K562 (cell line): Measurements from ENCODE around the gene TAF3. TPM values are rescaled to one million over a fixed set of nuclear protein-coding genes. Genes with fewer than 3 reads are reported as not detected.

Source experiments
- ATAC-seq: fragments of 200-7000 bp; cut with Tn5 transposase; 3 replicates; pipeline ENCODE4 v1.9.1; 2020; ENCODE audit warnings: moderate library complexity
- BruUV-seq: library from RNA; stranded (reverse); fragments of 400-500 nt; replicated peaks from 2 replicates; lab custom pipeline; 2021; lab: Mats Ljungman, UMichigan
- CTCF ChIA-PET: fragments of 300-600 bp; formaldehyde crosslinking; extraction: SDS; loops from one replicate; lab custom pipeline; 2021; ENCODE audit warnings: low intra/inter-chr PET ratio; lab: Yijun Ruan, JAX
- POLR2A ChIA-PET: fragments of 300-600, 350-650 bp; sonication (Branson Sonifier 250); formaldehyde crosslinking; extraction: SDS; loops from one replicate; lab custom pipeline; 2021; ENCODE audit warnings: antibody characterized with exemption, inconsistent platforms; lab: Yijun Ruan, JAX
- DNase-seq, 4 experiments: peaks; one replicate each; pipeline versions ENCODE4 v3.0.0 to v3.0.0-alpha.2; 2011 to 2018; ENCODE audit warnings: low spot score in 3 of 4, mixed read lengths in 3 of 4; ENCODE audit errors: extremely low read depth in 1 of 4
- FAIRE-seq: peaks from 2 replicates; lab custom pipeline; 2011; peaks lifted over from hg19 to GRCh38; lab: Jason Lieb, UNC
- H2AFZ ChIP-seq: 2 replicates; pipeline ENCODE4 v1.6.0; 2011; ENCODE audit warnings: low read depth, low read length, control low read depth, inconsistent platforms
- H3K27ac ChIP-seq: fragments of 200-600 bp; 3 replicates; pipeline ENCODE4 v1.8.0; 2011; ENCODE audit warnings: low read depth, mild to moderate bottlenecking, control low read depth, inconsistent platforms, low read length, moderate library complexity, mixed read lengths; ENCODE audit errors: extremely low read depth
- H3K27me3 ChIP-seq, 2 experiments: fragments of 300-600 bp in 1 of 2; 2 replicates in 1 of 2; 3 replicates in 1 of 2; pipeline versions ENCODE4 v1.6.0 to v1.8.0; 2011; ENCODE audit warnings: inconsistent platforms in 2 of 2, low read length in 2 of 2, mild to moderate bottlenecking in 1 of 2, mixed read lengths in 1 of 2, moderate library complexity in 1 of 2; ENCODE audit not compliant: control insufficient read depth in 2 of 2, insufficient read depth in 2 of 2
- H3K36me3 ChIP-seq: fragments of 300-600 bp; 3 replicates; pipeline ENCODE4 v1.8.0; 2011; ENCODE audit warnings: mild to moderate bottlenecking, low read length, inconsistent platforms; ENCODE audit not compliant: control insufficient read depth, insufficient read depth
- H3K4me1 ChIP-seq, 2 experiments: fragments of 200-600 bp in 1 of 2; replicated peaks in 1 of 2; 2 replicates in 1 of 2; 3 replicates in 1 of 2; pipeline versions ENCODE4 v1.5.1 to v1.8.0; 2011; ENCODE audit warnings: inconsistent platforms in 2 of 2, low read length in 2 of 2, mild to moderate bottlenecking in 1 of 2, mixed read lengths in 1 of 2, moderate library complexity in 1 of 2; ENCODE audit not compliant: control insufficient read depth in 2 of 2, insufficient read depth in 2 of 2
- H3K4me2 ChIP-seq: 2 replicates; pipeline ENCODE4 v1.6.1; 2011; ENCODE audit warnings: low read length, control low read depth, inconsistent platforms, mixed read lengths; ENCODE audit not compliant: insufficient read depth
- H3K4me3 ChIP-seq: fragments of 200-600 bp; sonication (generic), shearing (Covaris generic); 2 replicates; pipeline ENCODE4 v1.5.1; 2016; ENCODE audit warnings: control low read depth, inconsistent platforms
- H3K79me2 ChIP-seq: fragments of 200-600 bp; 3 replicates; pipeline ENCODE4 v1.8.0; 2011; ENCODE audit warnings: low read length, inconsistent platforms; ENCODE audit not compliant: control insufficient read depth, insufficient read depth
- H3K9ac ChIP-seq, 2 experiments: 2 replicates each; pipeline versions ENCODE4 v1.6.0 to v1.6.1; 2011; ENCODE audit warnings: low read depth in 2 of 2, low read length in 2 of 2, control low read depth in 1 of 2, inconsistent platforms in 1 of 2, mild to moderate bottlenecking in 1 of 2, mixed read lengths in 1 of 2; ENCODE audit not compliant: insufficient read depth in 1 of 2
- H3K9me1 ChIP-seq: one replicate; pipeline ENCODE4 v1.6.0; 2011; ENCODE audit warnings: inconsistent platforms, mild to moderate bottlenecking, low read length, moderate library complexity; ENCODE audit not compliant: control insufficient read depth, insufficient read depth
- H3K9me3 ChIP-seq: replicated peaks from 2 replicates; pipeline ENCODE4 v1.5.1; 2011; ENCODE audit warnings: low read depth, low read length, inconsistent platforms; ENCODE audit not compliant: control insufficient read depth, insufficient read depth
- H4K20me1 ChIP-seq: replicated peaks from 2 replicates; pipeline ENCODE4 v1.6.1; 2011; ENCODE audit warnings: low read length, inconsistent platforms, mixed read lengths; ENCODE audit not compliant: control insufficient read depth, insufficient read depth
- ELF1 ChIP-seq: fragments of 200-800 bp; sonication (Bioruptor generic); IDR thresholded peaks from 2 replicates; pipeline ENCODE4 v1.6.1; 2016; ENCODE audit warnings: missing genetic modification characterization, missing compliant biosample characterization
- MEIS2 ChIP-seq: fragments of 450-650 bp; IDR thresholded peaks from 2 replicates; pipeline ENCODE4 v1.6.1; 2014; ENCODE audit warnings: mild to moderate bottlenecking; ENCODE audit not compliant: partially characterized antibody
- MTA1 ChIP-seq: fragments of 450-650 bp; IDR thresholded peaks from 2 replicates; pipeline ENCODE4 v1.6.1; 2017; ENCODE audit warnings: borderline replicate concordance
- NFATC3 ChIP-seq: fragments of 450-650 bp; IDR thresholded peaks from 2 replicates; pipeline ENCODE4 v1.6.1; 2017; ENCODE audit warnings: mild to moderate bottlenecking
- PHB2 ChIP-seq: fragments of 450-650 bp; IDR thresholded peaks from 2 replicates; pipeline ENCODE4 v1.6.1; 2017; ENCODE audit warnings: low read depth
- SIN3B ChIP-seq: fragments of 450-650 bp; IDR thresholded peaks from 2 replicates; pipeline ENCODE4 v1.6.1; 2017; ENCODE audit warnings: low read depth, mild to moderate bottlenecking, moderate library complexity
- ZNF263 ChIP-seq: sonication (generic); formaldehyde crosslinking; IDR thresholded peaks from 2 replicates; pipeline ENCODE4 v1.8.0; 2022; ENCODE audit warnings: mild to moderate bottlenecking, missing genetic modification reagents, borderline replicate concordance
- ZNF316 ChIP-seq: fragments of 450-650 bp; IDR thresholded peaks from 2 replicates; pipeline ENCODE4 v1.6.1; 2016
- ZNF668 ChIP-seq: fragments of 250-450 bp; sonication (Bioruptor Pico); IDR thresholded peaks from 2 replicates; pipeline ENCODE4 v1.8.0; 2022; ENCODE audit warnings: mild to moderate bottlenecking, inconsistent platforms
- WGBS: fragments of 100-300 bp; shearing (Covaris generic); methylation state at CpG from one replicate; pipeline ENCODE4 v1.1.6; 2016; ENCODE audit warnings: low coverage, mixed read lengths; ENCODE audit not compliant: insufficient coverage; ENCODE audit errors: missing lambda C conversion rate; 5-methylcytosine and 5-hydroxymethylcytosine counted together
- in situ Hi-C: fragments of 300-500 bp; cut with MboI; formaldehyde crosslinking; loops from 4 replicates; pipeline ENCODE4 v1.15.0; 2018; ENCODE audit warnings: inconsistent platforms, mixed read lengths
- intact Hi-C: fragments of 100-400 bp; cut with micrococcal nuclease; formaldehyde crosslinking; loops from 2 replicates; pipeline ENCODE4 v1.14.2; 2022
- polyA plus RNA-seq, 8 experiments: library from polyadenylated mRNA; depleted of rRNA in 4 of 8; stranded (reverse) in 5 of 8; unstranded in 3 of 8; fragments of >200 nt; fragmentation: Nextera tagmentation in 2 of 8; fragmentation: Illumina TruSeq in 1 of 8; extraction: Ambion mirVana in 2 of 8; extraction: Trizol in 1 of 8; gene quantifications; 2 replicates each; pipeline versions ENCODE4 v1.2.1 to v1.2.3, GENCODE V29; 2011 to 2014; ENCODE audit warnings: inconsistent platforms in 1 of 8, missing spikeins in 1 of 8
- total RNA-seq, 7 experiments: library from RNA; depleted of rRNA in 6 of 7; stranded (reverse); fragments of >200 nt in 6 of 7; fragmentation: Illumina TruSeq in 2 of 7; extraction: Trizol in 2 of 7; gene quantifications; 2 replicates each; pipeline versions ENCODE4 v1.2.1 to v1.2.3, GENCODE V29; 2011 to 2021; ENCODE audit warnings: low replicate concordance in 1 of 7
- TF ChIP-seq, protein P1 (sequence below), 2 experiments: fragments of 450-650 bp in 1 of 2; sonication (generic) in 1 of 2; formaldehyde crosslinking in 1 of 2; IDR thresholded peaks in 1 of 2; conservative IDR thresholded peaks in 1 of 2; 2 replicates each; pipeline versions ENCODE4 v1.6.1 to v1.8.1; 2016 to 2023; ENCODE audit warnings: mild to moderate bottlenecking in 2 of 2, moderate library complexity in 2 of 2, inconsistent platforms in 1 of 2, missing genetic modification reagents in 1 of 2
- TF ChIP-seq, protein P2 (sequence below): fragments of 250-450 bp; sonication (Bioruptor Pico); IDR thresholded peaks from 2 replicates; pipeline ENCODE4 v1.4.0; 2020; ENCODE audit warnings: mild to moderate bottlenecking, moderate library complexity
- TF ChIP-seq, protein P3 (sequence below): sonication (generic); formaldehyde crosslinking; IDR thresholded peaks from 2 replicates; pipeline ENCODE4 v1.8.1; 2023; ENCODE audit warnings: mild to moderate bottlenecking, missing genetic modification reagents, moderate library complexity

Gene TAF3
- total and polyA plus RNA-seq, 9 of the 15 experiments (the other 6 are each of a cell fraction or from before 2014, with no cell fraction given): 1.5 to 9.9 (median 4.1) TPM

DNA sequence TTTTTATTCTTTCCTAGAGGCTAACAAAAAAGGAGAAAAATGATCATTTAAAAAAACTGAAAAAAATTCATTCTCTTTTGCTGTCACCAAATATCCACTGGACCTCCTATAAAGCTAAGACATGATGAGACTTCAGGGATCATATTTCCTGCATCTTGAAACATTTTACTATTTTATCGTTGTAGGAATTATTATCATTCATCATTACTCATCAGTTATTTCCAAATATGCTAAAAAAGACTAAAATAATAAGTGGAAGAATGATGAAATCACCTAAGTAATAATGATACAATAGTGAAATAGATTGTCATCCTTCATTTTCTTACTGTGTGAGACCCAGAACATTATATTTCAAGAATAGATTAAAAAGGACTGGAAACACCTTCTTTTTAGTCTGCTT, 28.3 kb downstream of the TAF3 start:
- 63% methylated on average over 1 of the region's 1 CpG for WGBS
- no peak for DNase-seq
- no peak overlapping the region for H3K27ac ChIP-seq
- no TSS peak for BruUV-seq
- TF ChIP-seq ZNF316: no peak
- TF ChIP-seq, protein P1, sequence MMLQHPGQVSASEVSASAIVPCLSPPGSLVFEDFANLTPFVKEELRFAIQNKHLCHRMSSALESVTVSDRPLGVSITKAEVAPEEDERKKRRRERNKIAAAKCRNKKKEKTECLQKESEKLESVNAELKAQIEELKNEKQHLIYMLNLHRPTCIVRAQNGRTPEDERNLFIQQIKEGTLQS (IDR thresholded peaks at IDR 0.05): peak; percentile 47; the same call in 1 of the 2 replicates
- TF ChIP-seq, protein P1 (CRISPR knock-in tag; conservative IDR thresholded peaks at IDR 0.05): no peak
- TF ChIP-seq, all 486 proteins: peak for 1
- no peak overlapping the region for H3K4me2 ChIP-seq
- intact Hi-C loops: no loop called here
- ATAC-seq (no peak), FAIRE-seq (no peak)
- H3K9ac ChIP-seq: no peak overlapping the region
- in situ Hi-C loops: no loop called here
- no peaks in the 10 kb centered on the region for H3K9me1 ChIP-seq
- no peaks in the 10 kb centered on the region for H3K79me2 ChIP-seq
- ChIA-PET CTCF (no interaction called here), POLR2A (no interaction called here)
- no peaks in the 10 kb centered on the region for H3K9me3 ChIP-seq
- H4K20me1 ChIP-seq: no peaks in the 10 kb centered on the region
- H2AFZ ChIP-seq: no peak overlapping the region
- no peaks in the 10 kb centered on the region for H3K36me3 ChIP-seq
- H3K27me3 ChIP-seq: no peaks in the 10 kb centered on the region
- no peaks in the 10 kb centered on the region for H3K4me1 ChIP-seq
- H3K4me3 ChIP-seq: no peak overlapping the region

DNA sequence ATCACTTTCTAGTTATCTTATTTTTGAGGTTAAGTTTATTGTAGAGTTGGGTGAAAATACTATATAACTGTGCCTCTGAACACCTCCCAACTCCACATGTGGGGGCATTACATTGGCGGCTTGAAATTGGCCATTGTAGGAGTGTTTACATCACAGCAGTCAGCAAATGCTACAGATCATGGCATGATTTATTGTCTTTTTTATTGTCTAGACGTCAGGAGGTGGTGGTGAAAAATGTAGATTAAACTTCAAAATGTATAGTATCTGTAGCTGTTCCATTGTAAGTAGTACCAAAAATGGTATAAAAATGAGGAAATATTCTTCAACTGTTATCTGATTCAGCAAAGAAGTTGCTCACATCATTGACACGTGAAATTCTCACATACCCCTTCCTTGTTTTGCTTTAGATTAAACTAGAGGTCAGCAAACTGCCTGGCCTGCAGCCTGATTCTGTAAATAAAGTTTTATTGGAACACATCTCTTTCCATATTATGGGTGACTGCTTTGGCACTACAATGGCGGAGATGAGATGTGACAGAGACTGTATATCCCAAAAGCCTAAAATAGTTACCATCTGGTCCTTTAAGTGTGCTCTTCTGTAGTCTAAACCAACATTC, 35.0 kb downstream of the TAF3 start:
- no peak overlapping the region for H2AFZ ChIP-seq
- H3K36me3 ChIP-seq: no peaks in the 10 kb centered on the region; the same call in 2 of the 3 replicates
- no peaks in the 10 kb centered on the region for H3K9me3 ChIP-seq
- no peak overlapping the region for H3K27ac ChIP-seq
- H3K27me3 ChIP-seq: no peaks in the 10 kb centered on the region
- H3K4me3 ChIP-seq: no peak overlapping the region
- H3K9ac ChIP-seq: no peak overlapping the region
- 46% methylated on average over 4 of the region's 4 CpGs for WGBS
- peaks cover 0 to 2% of the 10 kb centered on the region in 2 experiments; a peak in 2 of 5 replicates for H3K4me1 ChIP-seq
- DNase-seq (no peak), ATAC-seq (no peak), FAIRE-seq (no peak)
- H3K9me1 ChIP-seq: no peaks in the 10 kb centered on the region
- no peak overlapping the region for H3K4me2 ChIP-seq
- CTCF ChIA-PET: no interaction called here
- POLR2A ChIA-PET: no interaction called here
- no peaks in the 10 kb centered on the region for H4K20me1 ChIP-seq
- BruUV-seq: no TSS peak
- intact Hi-C loops: no loop called here
- in situ Hi-C loops: loop anchor here (25.0 kb wide), 1 partner anchor 1059 kb away; no protein-coding TSS in a partner anchor
- peaks cover 7% of the 10 kb centered on the region; the same call in 2 of the 3 replicates for H3K79me2 ChIP-seq
- TF ChIP-seq SIN3B (no peak), ELF1 (0 out of 2 replicates have a peak, but pooled peaks have one; percentile 28), MTA1 (no peak), NFATC3 (no peak), ZNF668 (no peak), ZNF263 (no peak), MEIS2 (peak; percentile 59), PHB2 (no peak)
- TF ChIP-seq, protein P2, sequence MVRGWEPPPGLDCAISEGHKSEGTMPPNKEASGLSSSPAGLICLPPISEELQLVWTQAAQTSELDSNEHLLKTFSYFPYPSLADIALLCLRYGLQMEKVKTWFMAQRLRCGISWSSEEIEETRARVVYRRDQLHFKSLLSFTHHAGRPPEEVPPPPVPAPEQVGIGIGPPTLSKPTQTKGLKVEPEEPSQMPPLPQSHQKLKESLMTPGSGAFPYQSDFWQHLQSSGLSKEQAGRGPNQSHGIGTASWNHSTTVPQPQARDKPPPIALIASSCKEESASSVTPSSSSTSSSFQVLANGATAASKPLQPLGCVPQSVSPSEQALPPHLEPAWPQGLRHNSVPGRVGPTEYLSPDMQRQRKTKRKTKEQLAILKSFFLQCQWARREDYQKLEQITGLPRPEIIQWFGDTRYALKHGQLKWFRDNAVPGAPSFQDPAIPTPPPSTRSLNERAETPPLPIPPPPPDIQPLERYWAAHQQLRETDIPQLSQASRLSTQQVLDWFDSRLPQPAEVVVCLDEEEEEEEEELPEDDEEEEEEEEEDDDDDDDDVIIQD: no peak
- TF ChIP-seq, protein P3, sequence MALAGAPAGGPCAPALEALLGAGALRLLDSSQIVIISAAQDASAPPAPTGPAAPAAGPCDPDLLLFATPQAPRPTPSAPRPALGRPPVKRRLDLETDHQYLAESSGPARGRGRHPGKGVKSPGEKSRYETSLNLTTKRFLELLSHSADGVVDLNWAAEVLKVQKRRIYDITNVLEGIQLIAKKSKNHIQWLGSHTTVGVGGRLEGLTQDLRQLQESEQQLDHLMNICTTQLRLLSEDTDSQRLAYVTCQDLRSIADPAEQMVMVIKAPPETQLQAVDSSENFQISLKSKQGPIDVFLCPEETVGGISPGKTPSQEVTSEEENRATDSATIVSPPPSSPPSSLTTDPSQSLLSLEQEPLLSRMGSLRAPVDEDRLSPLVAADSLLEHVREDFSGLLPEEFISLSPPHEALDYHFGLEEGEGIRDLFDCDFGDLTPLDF (CRISPR knock-in tag): no peak
